Activated CD4-positive, CD25-positive, alpha-beta regulatory T cell treated with anti-CD3 and anti-CD28 coated beads, Interleukin-2, amount 50 U/mL, for 16 hours (primary cell): Measurements from ENCODE around the gene HLA-B.

Source experiments
- DNase-seq: peaks from one replicate; pipeline ENCODE4 v3.0.0-alpha.2; 2020; ENCODE audit warnings: low read depth, low spot score

Gene HLA-B

DNA sequence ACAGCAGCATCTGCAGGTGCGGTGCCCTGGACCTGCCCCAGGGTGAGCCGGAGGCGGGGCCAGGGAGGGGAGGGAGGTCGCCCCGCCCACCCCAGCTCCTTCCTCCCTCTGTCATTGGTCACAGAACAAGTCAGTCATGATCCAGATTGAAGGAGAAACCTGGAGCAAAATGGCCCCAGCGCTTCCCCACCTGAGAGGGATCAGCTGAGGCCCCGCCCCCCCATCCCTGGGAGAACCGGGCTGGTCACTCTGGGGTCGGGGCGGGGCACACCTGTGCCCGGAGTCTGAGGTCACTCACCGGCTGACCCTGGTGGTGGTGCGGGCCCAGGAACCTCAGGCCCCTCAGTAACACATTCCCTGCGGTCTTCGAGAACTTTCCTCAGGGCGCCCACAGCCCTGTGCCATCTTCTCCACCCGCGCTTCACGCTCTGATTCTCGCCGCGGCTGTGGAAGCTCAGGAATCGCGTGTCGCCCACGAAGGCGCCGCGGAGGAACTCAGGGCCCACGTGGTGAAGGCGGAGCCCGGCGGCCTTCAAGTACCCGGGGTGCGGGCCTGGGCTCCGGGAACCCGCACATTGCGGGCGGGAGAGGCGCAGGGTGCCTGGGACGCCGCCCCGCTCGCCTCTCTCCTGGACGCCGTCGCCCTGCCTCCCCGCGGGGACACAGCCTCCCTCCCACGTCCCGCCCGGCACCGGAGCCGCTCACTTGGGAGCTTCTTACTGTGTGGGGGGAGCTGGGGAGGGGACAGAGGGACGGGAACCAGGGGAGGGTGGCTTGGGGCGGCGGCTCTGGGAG is 48.7 kb downstream of the HLA-B start:
- DNase-seq: peak; percentile 33

DNA sequence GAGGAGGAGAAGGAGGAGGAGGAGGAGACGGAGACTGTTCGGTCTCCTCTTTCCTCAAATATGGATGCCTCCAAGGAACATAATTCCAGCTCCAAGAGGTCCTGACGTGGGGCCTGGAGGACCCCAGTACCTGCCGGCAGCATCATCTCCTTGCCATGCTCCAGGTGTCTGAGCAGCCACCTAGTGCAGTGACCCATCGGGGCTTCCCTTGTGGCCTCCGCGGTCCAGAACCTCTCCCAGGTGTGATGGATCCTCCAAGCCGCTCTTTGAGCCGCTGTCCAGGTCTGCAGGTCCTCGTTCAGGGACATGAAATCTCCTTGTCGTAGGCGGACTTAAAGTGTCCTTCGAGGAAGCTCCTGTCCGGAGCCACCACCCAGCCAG is 49.3 kb downstream of the HLA-B start:
- DNase-seq: no peak

DNA sequence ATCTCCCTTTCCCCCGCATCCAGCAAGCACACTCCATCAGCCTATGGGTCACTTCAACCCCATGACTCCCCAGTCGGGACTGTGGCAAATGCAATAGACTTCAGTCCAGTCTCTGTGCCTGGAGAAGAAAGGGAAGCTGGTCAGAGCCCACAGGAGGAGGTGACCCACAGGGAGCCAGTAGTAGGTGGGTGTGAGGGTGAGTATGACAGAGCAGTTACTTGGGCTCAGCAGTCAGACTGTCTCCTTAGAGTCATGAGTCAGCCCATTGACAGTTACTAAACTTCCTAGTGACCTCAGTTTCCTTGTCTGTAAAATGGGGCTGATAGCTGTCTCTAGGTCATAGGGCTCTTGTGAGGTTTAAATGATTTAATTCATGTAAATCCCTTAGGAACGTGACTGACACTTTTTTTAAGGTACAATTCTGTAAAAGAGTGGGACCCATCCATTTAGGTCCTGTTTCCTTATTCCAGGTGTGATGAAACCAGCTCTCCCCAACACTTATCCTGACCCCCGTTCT is 51.2 kb downstream of the HLA-B start:
- no peak for DNase-seq

DNA sequence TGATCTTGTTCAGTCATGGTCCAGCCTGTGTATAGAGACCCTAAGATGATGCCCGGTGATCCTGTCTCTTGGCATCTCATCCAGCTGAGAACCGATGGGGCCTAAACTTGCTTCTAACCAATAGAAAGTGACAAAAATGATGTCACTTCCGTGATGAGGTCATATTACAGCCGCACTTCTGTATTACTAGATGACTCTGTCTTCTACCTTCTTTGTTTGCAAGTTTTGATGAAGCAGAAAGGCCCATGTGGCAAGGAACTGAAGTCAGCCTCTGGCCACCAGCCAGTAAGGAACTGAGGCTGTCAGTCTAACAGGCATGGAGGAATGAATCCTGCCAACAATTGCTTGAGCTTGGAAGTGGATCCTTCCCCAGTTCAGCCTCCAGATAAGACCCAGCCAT is 52.3 kb downstream of the HLA-B start:
- DNase-seq: no peak
